Tibial nerve (tissue), 4 donors: ENCODE data around the gene EGF. TPM values are rescaled to one million over a fixed set of nuclear protein-coding genes. Genes with fewer than 3 reads are reported as not detected.

Experiments
- DNase-seq, 2 donors: peaks; one replicate each; pipeline ENCODE4 v3.0.0-alpha.2; 2019; ENCODE audit warnings: low spot score in 2 of 2
- H3K27ac ChIP-seq, 4 donors: fragments of 200-600 bp; sonication (generic) in 3 of 4; one replicate each; pipeline ENCODE4 v1.5.1; 2017 to 2019; ENCODE audit warnings: mild to moderate bottlenecking in 1 of 4
- H3K27me3 ChIP-seq, 2 donors: fragments of 200-600 bp; sonication (generic) in 1 of 2; one replicate each; pipeline versions ENCODE4 v1.5.1 to v1.6.0; 2017 to 2019
- H3K36me3 ChIP-seq, 3 donors: fragments of 200-600 bp; sonication (generic); one replicate each; pipeline ENCODE4 v1.5.1; 2018 to 2019
- H3K4me1 ChIP-seq, 4 donors: fragments of 200-600 bp; sonication (generic) in 3 of 4; one replicate each; pipeline ENCODE4 v1.5.1; 2017 to 2019
- H3K4me3 ChIP-seq, 4 donors: fragments of 200-600 bp; sonication (generic) in 3 of 4; one replicate each; pipeline ENCODE4 v1.5.1; 2017 to 2019; ENCODE audit warnings: mild to moderate bottlenecking in 1 of 4, moderate library complexity in 1 of 4
- H3K9me3 ChIP-seq, 4 donors: fragments of 200-600 bp; sonication (generic) in 3 of 4; one replicate each; pipeline ENCODE4 v1.5.1; 2017 to 2019
- CTCF ChIP-seq, 5 experiments: fragments of 200-600 bp in 3 of 5; fragments of 450-650 bp in 2 of 5; sonication (generic) in 3 of 5; IDR thresholded peaks; one replicate each; pipeline ENCODE4 v1.5.1; 2016 to 2019; ENCODE audit warnings: antibody characterized with exemption in 5 of 5, mild to moderate bottlenecking in 3 of 5, moderate library complexity in 2 of 5
- EP300 ChIP-seq, 2 donors: sonication (generic); formaldehyde crosslinking; IDR thresholded peaks; one replicate each; pipeline ENCODE4 v1.6.1; 2017; ENCODE audit warnings: antibody characterized with exemption in 2 of 2, mild to moderate bottlenecking in 1 of 2
- POLR2A ChIP-seq, 2 donors: fragments of 450-650 bp; IDR thresholded peaks; one replicate each; pipeline ENCODE4 v1.6.1; 2017; ENCODE audit warnings: antibody characterized with exemption in 2 of 2, mild to moderate bottlenecking in 2 of 2, moderate library complexity in 2 of 2
- WGBS, 2 donors: methylation state at CpG; one replicate each; pipeline ENCODE4 v1.1.5; 2018; 5-methylcytosine and 5-hydroxymethylcytosine counted together
- total RNA-seq, 4 donors: library from RNA; depleted of rRNA; stranded (reverse); fragments of >200 nt; gene quantifications; one replicate each; pipeline ENCODE4 v1.1.0, GENCODE V29; 2016

EGF gene
- total RNA-seq, 4 donors from 2014 or later: 0.42 to 1.6 TPM; not detected in 2

- no peaks in the 10 kb centered on the region for H3K36me3 ChIP-seq
- TF ChIP-seq POLR2A (IDR thresholded peaks at IDR 0.05) (no peak), CTCF (IDR thresholded peaks at IDR 0.05) (no peak), EP300 (IDR thresholded peaks at IDR 0.05) (no peak)
- peaks cover 0 to 10% (median 0%) of the 10 kb centered on the region in 4 donors for H3K4me1 ChIP-seq
- no peak overlapping the region for H3K27ac ChIP-seq
- H3K9me3 ChIP-seq: peaks cover 0 to 10% (median 0%) of the 10 kb centered on the region in 4 donors
- H3K4me3 ChIP-seq: no peak overlapping the region
- H3K27me3 ChIP-seq: no peaks in the 10 kb centered on the region
- 20 to 21% methylated on average over 5 of the region's 5 CpGs for WGBS, 2 donors
- no peak for DNase-seq
Measured at GRCh38 chr4:110020139-110020538, 107.5 kb downstream of the EGF start.

- Histone ChIP-seq H3K36me3 (no peaks in the 10 kb centered on the region), H3K4me1 (peaks cover 0 to 10% (median 0%) of the 10 kb centered on the region in 4 donors), H3K27ac (no peak overlapping the region), H3K9me3 (peaks cover 0 to 10% (median 0%) of the 10 kb centered on the region in 4 donors), H3K4me3 (no peak overlapping the region), H3K27me3 (no peaks in the 10 kb centered on the region)
- WGBS, 2 donors: 51 to 53% methylated on average over 4 of the region's 4 CpGs
- no peak for TF ChIP-seq CTCF (IDR thresholded peaks at IDR 0.05)
- TF ChIP-seq EP300 (IDR thresholded peaks at IDR 0.05): no peak
- TF ChIP-seq POLR2A (IDR thresholded peaks at IDR 0.05): no peak
- DNase-seq: no peak
Measured at GRCh38 chr4:110020646-110021443, 108.2 kb downstream of the EGF start.

- no peak for DNase-seq
Measured at GRCh38 chr4:110022457-110022856, 109.8 kb downstream of the EGF start.

GRCh38 chr4:110025056-110025455, 112.4 kb downstream of the EGF start:
- H3K27ac ChIP-seq: no peak overlapping the region
- peaks cover 0 to 10% (median 0%) of the 10 kb centered on the region in 4 donors for H3K4me1 ChIP-seq
- TF ChIP-seq CTCF (IDR thresholded peaks at IDR 0.05): no peak
- H3K4me3 ChIP-seq: no peak overlapping the region
- WGBS, 2 donors: 83 to 85% methylated on average over 1 of the region's 1 CpG
- no peaks in the 10 kb centered on the region for H3K9me3 ChIP-seq
- DNase-seq: no peak
- H3K36me3 ChIP-seq: no peaks in the 10 kb centered on the region
- H3K27me3 ChIP-seq: no peaks in the 10 kb centered on the region

More at GRCh38 chr4:110022457-110022856, 109.8 kb downstream of the EGF start:
- H3K27ac ChIP-seq: no peak overlapping the region
- WGBS, 2 donors: 94 to 97% methylated on average over 4 of the region's 4 CpGs
- H3K27me3 ChIP-seq: no peaks in the 10 kb centered on the region
- H3K4me1 ChIP-seq: peaks cover 0 to 12% (median 0%) of the 10 kb centered on the region in 4 donors
- TF ChIP-seq POLR2A (IDR thresholded peaks at IDR 0.05) (no peak), EP300 (IDR thresholded peaks at IDR 0.05) (no peak), CTCF (IDR thresholded peaks at IDR 0.05) (no peak)
- H3K4me3 ChIP-seq: no peak overlapping the region
- H3K9me3 ChIP-seq: no peaks in the 10 kb centered on the region
- H3K36me3 ChIP-seq: no peaks in the 10 kb centered on the region

- Histone ChIP-seq H3K9me3 (no peaks in the 10 kb centered on the region), H3K27me3 (peaks cover 0 to 2% of the 10 kb centered on the region in 2 donors), H3K36me3 (no peaks in the 10 kb centered on the region), H3K4me1 (peaks cover 0 to 7% (median 0%) of the 10 kb centered on the region in 4 donors), H3K4me3 (no peak overlapping the region), H3K27ac (no peak overlapping the region)
- WGBS, 2 donors: 67 to 80% methylated on average over 3 of the region's 3 CpGs
- no peak for DNase-seq
- TF ChIP-seq CTCF (IDR thresholded peaks at IDR 0.05): no peak
- TF ChIP-seq EP300 (IDR thresholded peaks at IDR 0.05): no peak
Measured at GRCh38 chr4:110025718-110026117, 113.0 kb downstream of the EGF start.
